IMR-90 (cell line): ENCODE measurements around the gene ZNF408. TPM values are rescaled to one million over a fixed set of nuclear protein-coding genes. Genes with fewer than 3 reads are reported as not detected.

Experiments used
- microRNA-seq, 2 experiments: library from miRNA; stranded (forward) in 1 of 2; unstranded in 1 of 2; fragments of 10-50 nt in 1 of 2; fragments of <30 nt in 1 of 2; gene quantifications in 1 of 2; microRNA quantifications in 1 of 2; one replicate each; pipeline versions ENCODE3 to v1.1.0; 2013 to 2020; ENCODE audit not compliant: insufficient read depth in 1 of 2, insufficient read length in 1 of 2, unreplicated experiment in 1 of 2
- polyA plus RNA-seq, 3 experiments: library from polyadenylated mRNA; depleted of rRNA; stranded (reverse); fragments of >200 nt; gene quantifications; 2 replicates each; pipeline ENCODE4 v1.2.3, GENCODE V29; 2012; ENCODE audit warnings: low replicate concordance in 1 of 3
- small RNA-seq, 5 experiments: library from RNA; depleted of rRNA; stranded (forward); fragments of <200 nt; gene quantifications; one replicate each; pipeline ENCODE3, GENCODE V24; 2012
- total RNA-seq: library from RNA; depleted of rRNA; stranded (reverse); fragments of >200 nt; gene quantifications from 2 replicates; pipeline ENCODE4 v1.2.3, GENCODE V29; 2012; rRNA removed

The ZNF408 gene
- total and polyA plus RNA-seq, 2 of the 4 experiments (the other 2 are of a cell fraction): 9.5 to 11.1 TPM

Small RNAs within 50 kb of the gene (microRNA-seq; reads per million reads assigned to microRNA genes)
- 1.5 to 5.2 reads per million in 2 experiments for gene MIR5582

Small RNAs within 50 kb of the gene (small RNA-seq; reads per million reads assigned to genes)
- 0.11 to 18.5 (median 15.7) reads per million in 5 experiments for gene MIR5582

Other genes starting within 250 kb of the ZNF408 start
- gene AMBRA1, start 107.0 kb upstream of the ZNF408 start, total RNA-seq: 16.7 and 18.3 TPM in 2 replicates
- gene AMBRA1, start 107.0 kb upstream of the ZNF408 start, polyA plus RNA-seq (2012; rRNA removed): 9.4 and 10.2 TPM in 2 replicates
- 5.2 and 6.1 TPM in 2 replicates for gene HARBI1, start 83.8 kb upstream of the ZNF408 start, total RNA-seq
- 2.4 and 2.7 TPM in 2 replicates for gene HARBI1, start 83.8 kb upstream of the ZNF408 start, polyA plus RNA-seq (2012; rRNA removed)
- 32.2 and 43.0 TPM in 2 replicates for gene ATG13, start 83.5 kb upstream of the ZNF408 start, total RNA-seq
- gene ATG13, start 83.5 kb upstream of the ZNF408 start, polyA plus RNA-seq (2012; rRNA removed): 49.7 and 56.2 TPM in 2 replicates
- 28.1 and 46.6 TPM in 2 replicates for gene ARHGAP1, start 412 bp upstream of the ZNF408 start, total RNA-seq
- gene ARHGAP1, start 412 bp upstream of the ZNF408 start, polyA plus RNA-seq (2012; rRNA removed): 75.7 and 78.8 TPM in 2 replicates
- gene F2, start 18.2 kb downstream of the ZNF408 start, total RNA-seq: not detected in 2 replicates
- not detected in 2 replicates for gene F2, start 18.2 kb downstream of the ZNF408 start, polyA plus RNA-seq (2012; rRNA removed)
- 79.2 and 82.8 TPM in 2 replicates for gene CKAP5, start 145.2 kb downstream of the ZNF408 start, total RNA-seq
- gene CKAP5, start 145.2 kb downstream of the ZNF408 start, polyA plus RNA-seq (2012; rRNA removed): 53.8 and 59.5 TPM in 2 replicates
- 3.9 and 4.1 TPM in 2 replicates for gene LRP4, start 217.5 kb downstream of the ZNF408 start, total RNA-seq
- gene LRP4, start 217.5 kb downstream of the ZNF408 start, polyA plus RNA-seq (2012; rRNA removed): 5.1 and 5.8 TPM in 2 replicates
- 21.1 and 22.0 TPM in 2 replicates for gene CSTPP1, start 235.7 kb downstream of the ZNF408 start, total RNA-seq
- gene CSTPP1, start 235.7 kb downstream of the ZNF408 start, polyA plus RNA-seq (2012; rRNA removed): 35.7 and 36.6 TPM in 2 replicates